Measurements from ENCODE around the gene TTC28.

GRCh38 chr22:28116219-28116673 is 563.4 kb downstream of the TTC28 start:
- TF ChIP-seq CTCF (IDR thresholded peaks at IDR 0.05) (no peak), POLR2A (IDR thresholded peaks at IDR 0.05) (no peak)

Data from lower leg skin (tissue), 3 donors.